Measurements from ENCODE around the gene QSOX2.

QSOX2 gene

DNA sequence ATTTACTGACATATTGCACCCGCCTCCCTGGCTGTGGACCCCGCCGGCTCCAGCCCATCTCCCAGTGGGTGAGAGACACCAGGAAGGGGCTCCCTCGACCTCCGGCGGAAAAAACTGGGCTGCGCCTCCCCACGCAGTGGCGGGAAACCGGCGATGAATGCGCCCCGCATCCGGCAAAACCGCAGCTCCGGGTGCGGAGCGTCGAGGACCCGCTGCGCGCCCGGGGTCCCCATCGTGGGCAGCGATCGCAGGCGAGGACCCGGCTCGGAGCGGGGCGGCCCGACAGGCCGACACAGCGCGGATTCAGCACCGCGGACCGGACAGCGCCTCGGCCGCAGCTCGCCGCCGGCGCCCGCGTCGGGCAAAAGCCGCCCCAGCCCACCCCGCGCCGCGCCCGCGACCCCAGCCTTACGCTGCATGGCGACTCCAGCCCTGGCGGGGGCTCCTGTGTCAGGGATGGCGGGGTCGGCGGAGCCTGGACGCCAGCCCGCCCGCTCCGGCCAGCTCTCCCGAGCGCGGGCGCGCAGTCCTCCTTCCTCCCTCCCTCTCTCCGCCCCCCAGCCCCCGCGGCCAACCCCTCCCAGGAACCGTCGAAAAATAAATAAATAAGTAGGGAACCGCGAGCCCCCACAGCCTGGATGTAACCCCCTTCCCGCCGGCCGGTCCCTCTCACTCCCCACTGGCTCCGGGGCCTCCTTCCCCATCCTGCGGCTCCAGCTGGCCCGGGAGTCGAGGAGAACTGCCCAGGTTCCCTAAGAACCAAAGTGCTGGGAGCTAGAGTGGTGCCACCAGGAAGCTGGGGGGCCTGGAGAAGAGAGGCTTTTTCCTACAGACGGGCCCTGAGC, 43.8 kb downstream of the QSOX2 start:
- no peak for DNase-seq

DNA sequence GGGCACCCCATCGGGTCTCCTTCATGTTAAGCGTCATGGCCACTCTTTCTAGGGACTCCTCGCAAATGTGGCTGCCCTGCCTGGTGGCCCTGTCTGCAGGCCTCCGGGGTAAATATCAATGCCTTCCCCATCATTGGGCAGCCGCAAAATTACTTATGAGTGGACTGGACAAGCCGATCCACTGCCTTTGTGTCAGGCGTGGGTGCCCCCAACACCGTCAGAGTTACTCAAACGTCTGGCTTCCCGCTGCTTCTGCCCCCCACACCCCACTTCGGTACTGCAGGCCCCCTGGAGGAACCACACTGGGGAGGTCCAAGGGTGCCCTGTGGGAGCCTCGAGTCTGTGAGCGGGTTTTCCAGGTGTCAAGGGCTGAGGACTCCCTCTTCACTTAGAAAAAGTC, 44.4 kb downstream of the QSOX2 start:
- no peak for DNase-seq

DNA sequence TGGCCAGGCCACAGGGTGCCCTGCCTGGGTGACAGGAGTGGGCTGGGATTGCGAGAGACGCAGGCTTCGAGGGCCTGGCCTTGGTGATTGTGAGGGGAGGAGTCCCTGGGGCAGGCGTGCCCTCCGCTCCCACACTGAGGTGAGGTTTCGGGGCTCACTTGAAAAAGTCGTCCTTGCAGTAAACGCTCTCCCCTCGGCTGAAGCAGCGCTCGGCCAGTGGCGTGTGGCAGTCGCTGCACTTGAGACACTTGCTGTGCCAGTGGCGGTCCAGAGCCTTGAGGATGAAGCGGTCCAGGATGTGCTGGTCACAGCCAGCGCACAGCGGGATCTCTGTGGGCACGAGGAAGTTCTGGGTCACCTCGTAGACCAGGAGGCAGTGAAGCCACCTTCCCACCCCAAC, 45.2 kb downstream of the QSOX2 start:
- DNase-seq = no peak

DNA sequence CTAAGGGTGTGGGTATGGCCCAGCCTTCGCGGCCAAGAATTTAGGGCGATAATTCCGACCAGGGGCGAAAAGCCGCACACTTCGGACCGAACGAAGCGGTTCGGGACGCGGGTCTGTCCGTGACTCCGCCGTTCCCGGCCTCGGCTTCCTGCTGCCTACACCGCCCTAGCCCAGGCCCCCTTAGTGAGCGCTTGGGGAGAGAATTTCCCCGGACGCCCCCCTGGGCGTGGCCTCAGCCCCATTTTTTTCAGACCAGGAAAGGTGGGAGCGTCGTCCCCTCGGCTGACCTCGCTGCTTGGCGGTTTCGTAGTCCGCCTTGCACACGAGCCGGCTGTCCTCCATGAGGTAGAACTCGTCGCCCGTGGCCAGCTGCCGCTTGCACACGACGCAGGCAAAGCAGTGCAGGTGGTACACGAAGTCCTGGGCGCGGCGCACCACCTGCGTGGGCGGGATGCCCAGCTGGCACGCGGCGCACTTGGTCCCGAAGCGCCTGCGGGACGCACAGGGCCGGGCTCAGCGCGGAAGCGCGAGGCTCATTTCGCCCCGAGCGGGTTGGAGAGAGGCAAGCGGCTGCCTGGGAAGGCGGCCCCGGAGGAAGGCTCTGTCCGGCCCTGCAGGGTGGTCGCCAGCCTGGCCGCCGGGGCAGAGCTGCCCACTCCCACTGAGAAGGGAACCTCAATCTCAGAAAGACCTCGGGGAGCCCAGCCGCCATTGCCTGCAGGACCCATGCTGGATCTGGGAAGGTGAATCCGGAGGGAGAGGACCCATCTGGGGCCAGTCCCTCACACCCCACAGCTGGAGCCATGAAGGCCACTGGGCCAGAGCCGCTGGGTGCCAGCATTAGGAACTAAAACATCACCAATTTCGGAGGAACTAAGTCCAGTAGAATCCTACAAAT, 46.0 kb downstream of the QSOX2 start:
- no peak for DNase-seq

DNA sequence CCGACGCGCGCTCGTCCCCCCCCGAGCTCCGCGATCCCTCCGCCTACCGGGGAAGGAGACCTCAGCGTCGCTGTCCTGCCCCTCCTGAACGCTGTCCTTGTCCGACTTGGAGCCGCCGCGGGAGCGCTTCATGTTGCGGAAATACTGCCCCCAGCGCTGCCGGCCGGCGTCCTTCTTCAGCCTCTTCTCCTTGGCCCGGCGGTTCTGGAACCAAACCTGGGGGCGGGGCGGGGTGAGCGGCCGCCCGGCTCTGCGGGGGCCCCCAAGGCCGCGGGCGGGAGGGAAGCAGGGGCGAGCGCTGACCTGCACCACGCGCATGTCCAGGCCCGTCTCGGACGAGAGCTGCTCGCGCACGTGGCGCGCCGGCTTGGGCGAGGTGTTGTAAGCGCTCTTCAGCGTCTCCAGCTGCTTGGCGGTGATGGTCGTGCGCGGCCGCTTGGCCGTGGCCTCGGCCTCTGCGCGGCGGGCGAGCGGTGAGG, 47.0 kb downstream of the QSOX2 start:
- no peak for DNase-seq

DNA sequence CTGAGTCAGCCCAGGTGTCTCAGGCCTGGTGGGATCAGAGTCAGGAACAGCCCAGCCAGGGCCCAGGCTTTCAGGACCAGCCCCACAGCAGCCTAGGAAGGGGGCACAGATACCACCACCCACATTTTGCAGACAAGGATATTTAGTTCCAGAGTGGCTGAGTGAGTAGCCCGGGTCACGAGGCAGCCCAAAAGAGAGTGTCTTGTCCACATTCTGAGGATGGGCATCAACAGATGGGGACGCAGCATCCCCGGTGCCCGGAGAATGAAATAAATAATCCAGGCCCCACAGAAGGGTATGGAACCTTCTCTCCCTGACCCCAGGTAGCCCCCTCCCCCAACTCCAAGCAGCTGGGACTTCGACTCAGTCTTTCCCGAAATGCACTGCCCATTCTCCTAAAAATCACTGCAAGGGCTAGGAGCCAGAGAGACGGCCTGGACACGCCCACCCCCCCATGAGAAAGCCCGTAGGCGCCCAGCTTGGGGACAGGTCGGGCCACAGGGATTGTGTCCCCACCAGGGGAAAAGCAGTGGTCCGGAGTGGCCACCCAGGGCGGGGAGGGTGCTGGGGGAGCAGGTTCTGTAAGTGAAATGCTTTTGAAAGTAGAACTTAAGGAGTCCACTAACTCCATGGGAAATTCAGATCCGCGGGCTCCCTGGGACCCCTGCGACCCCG, 47.5 kb downstream of the QSOX2 start:
- DNase-seq = no peak

DNA sequence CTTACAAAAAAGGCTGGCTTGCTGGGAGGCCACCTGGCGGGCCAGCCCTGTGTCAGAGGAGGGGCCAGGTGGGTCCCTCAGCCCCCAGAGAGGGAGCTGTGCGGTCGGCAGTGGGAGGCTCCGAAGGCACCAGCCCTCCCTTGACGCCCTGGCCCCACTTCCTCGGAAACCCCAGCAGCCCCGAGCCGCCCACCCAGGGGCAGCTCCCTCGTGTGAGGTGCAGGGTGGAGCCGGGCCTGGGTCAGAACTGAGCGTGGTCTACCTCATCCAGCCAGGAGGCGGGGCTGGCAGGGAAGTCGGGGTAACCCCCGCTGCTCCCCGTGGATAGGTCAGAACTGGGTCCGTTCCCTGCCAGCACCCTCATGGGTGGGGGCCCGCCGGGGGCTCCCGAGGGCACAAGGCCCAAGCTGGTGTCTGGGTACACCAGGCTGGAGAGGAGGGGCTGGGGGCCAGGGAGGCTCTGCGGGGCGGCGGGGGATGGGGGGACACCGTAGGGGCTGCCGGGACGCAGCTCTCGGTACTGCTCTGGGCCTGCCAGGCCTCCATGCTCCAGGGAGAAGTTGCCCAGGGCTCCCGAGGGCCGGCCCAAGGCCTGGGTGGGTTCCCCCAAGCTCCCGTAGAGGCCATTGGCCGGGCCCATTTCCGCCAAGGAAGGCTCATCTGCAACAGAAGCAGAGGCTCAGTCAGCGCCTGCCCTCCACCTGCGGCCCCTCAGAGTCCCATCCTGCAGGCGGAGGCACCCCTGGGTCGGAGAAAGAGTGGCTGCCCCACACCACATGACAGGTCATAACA, 48.3 kb downstream of the QSOX2 start:
- no peak for DNase-seq

DNA sequence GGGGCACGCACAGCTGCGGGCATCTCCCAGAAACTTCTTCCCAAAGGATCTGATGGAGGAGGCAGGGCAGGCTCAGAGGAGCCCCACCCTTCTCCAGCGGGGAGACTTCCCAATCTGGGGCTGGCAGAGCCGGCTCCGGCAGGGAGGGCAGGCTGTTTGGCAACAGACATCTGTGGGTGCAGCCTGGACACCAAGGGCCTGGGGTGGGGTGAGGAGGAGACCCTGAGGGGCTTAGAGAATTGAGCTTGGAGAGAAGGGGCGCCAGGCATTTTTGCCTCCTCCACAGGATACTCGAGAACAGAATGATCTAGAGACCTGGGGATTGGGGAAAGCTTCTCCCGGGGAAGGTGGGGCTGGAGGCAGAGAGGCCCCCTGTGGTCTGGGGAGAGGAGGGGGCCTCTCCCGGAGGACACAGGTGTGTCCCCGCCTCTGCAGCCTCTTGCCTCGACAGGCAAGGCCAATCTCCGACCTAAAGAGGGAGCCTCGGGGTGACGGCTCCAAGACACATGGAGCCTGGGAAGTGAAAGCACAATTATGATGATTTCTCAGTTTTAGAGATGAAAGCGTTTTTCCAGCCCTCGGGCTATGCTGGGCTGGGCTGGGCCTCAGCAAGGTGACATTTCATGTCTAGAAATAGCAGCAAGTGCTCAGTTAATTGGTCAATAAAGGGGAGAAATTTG, 49.1 kb downstream of the QSOX2 start:
- DNase-seq = no peak

DNA sequence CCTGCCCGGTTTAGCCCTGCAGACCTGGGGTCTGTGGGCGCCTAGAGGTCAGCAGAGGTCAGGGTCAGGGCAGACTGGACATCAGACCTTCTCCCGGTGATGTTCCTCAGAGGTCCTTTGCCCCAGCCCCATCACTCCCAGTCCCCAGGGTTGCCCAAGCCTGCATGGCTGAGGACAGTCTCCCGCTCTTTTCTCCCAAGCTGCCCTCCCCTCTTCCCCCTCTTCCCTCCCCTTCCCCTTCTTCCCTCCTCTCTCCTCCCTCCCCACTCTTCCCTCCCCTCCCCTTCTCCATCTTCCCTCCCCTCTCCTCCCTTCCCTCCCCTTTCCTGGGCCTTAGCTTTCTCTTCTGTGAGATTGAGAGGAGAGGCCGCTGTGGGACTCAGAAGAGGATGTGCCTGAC, 51.1 kb downstream of the QSOX2 start:
- no peak for DNase-seq

DNA sequence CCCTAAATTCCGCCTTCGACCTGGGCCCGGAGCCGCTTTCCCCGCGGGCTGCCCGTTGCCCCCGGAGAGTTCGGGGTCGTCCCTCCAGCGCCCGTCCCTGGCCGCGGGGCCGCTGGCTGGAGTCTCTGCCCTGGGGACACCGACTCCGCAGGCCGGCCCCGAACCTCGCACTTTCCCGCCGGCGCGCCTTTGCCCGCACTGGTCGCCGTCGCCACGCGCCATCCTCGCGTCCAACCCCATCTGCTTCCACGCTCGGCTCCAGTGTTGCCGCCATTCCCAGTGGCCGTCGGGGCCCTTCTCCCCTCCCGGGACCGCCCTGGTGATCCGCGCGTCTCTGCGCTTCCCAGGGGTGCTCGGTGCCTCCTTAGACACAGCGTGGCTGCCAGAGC, 51.7 kb downstream of the QSOX2 start:
- no peak for DNase-seq

DNA sequence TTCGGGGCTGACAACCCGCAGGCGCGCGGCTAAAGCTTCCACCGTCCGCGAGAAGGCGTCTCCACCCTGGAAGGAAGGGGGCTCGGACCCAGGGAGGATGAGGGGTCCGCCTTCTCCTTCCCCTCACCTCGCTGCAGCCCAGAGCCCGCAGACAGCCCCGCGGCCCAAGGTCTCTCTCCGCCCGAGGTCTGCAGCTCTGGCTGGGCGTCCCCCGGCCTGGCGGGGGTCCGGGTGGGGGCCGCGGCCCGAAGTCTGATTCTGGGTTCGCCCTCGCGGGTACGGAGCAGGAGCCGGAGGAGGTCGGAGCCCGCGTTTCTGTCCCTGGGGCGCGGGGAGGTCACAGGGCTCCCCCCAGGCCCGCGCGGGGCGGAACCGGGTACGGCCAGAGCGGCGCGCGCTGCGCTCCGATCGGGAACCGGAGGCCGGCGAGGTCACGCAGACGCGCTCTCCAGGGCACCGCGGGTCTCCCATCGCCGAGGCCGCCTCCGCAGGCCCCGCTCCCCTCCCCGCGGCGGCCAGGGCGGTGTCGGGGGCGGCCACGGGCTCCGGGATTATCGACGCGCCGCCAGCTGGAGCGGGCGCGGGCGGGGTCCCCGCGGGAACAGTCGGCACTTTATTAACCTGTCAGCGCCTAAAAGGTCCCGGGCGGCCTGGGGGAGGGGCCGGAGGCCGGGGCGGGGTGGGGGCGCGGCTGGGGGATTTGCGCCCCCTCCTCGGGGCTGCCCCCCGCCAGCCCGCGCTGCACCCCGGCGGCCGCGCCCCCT, 52.3 kb downstream of the QSOX2 start:
- no peak for DNase-seq

DNA sequence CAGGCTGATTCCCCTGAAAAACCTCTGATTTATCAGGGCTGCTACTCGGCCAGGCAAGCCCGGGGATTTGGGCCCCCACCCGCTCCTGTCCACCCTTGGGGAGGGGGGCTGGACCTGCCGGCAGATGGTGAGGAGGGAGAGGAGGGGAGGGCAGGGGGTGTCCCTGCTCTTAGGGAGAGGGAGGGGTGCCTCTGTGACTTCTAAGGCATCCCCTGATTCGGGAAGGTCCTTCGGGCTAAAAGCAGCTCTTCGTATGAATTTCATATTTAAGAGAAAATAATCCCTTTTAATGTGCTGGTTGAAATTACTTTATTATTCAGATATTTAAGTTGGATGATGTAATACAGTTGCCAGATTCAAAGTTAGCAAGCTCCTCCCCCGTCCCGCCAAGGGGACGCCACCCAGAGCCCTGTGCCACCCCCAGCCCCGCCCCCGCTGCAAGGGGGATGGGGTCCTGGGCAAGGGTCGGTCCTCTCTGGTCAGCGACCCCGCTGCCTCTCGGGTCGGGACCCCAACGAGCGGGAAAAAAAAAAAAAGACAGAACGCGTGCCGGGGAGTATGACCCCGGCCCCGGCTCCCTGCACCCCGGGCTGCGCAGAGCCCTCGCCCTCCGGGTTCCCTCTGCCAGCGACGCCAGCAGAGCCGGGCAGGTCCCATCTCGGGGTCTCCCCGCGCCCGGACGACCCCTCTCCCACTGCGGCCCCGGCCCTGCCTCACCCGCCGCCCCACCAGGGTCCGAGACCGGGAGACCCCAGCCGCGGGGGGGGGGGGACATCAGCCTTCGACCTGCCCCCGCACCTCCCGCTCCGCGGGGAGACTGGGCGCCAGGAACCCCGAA, 53.1 kb downstream of the QSOX2 start:
- DNase-seq = no peak

DNA sequence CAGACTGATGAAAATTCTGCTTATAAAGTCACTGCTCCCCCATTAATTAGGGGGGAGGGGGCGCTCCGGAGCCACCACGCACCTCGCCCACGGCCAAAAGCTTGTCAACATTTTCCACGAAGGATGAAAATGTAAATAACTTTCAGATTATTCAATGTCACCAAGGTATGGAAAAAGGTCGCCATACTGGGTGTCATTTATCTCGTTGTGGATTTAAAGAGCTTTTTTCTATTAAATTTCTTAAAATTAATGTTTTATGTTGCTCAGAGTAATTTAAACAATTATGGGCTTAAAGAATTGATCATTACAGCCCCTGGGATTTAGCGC, 53.7 kb downstream of the QSOX2 start:
- no peak for DNase-seq

DNA sequence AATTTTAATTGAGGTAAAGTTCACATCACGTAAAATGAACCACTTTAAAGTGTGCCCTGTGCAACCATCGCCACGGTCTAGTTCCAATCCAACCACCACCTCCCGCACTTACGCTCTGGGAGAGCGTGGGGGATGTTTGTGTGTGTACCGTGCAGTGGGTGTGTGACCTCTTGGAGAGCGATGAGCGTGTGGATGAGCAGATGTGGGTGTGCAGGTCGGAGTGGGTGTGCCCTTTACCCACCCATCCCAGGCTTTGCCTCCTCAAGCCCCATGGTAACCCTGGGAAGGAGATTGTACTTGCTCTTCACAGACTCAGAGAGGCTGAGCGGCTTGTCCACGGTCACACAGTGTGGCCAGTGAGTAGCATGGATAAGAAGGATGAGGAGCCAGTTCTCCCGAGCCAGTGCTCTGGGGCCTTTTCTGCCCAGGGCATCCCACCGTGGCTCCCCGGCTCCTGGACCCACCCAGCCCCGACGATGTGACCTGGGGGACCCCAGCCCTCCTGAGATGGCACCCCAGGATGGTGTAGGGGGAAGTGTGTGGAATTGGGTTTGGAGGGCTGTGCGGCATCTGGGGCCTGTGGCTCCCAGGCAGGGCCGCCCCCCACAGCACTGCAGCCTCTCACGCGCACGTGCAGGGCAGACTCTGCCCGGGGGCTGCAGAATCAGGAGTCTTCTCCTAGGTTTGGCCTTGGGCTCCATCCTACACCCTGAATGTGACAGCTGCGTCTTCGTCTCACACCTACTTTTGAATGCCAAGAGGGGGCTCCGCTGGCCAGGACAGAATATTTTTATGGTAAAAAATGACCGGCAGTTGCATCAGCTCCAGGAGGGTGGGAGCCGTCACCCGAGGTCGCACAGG, 54.3 kb downstream of the QSOX2 start:
- no peak for DNase-seq

DNA sequence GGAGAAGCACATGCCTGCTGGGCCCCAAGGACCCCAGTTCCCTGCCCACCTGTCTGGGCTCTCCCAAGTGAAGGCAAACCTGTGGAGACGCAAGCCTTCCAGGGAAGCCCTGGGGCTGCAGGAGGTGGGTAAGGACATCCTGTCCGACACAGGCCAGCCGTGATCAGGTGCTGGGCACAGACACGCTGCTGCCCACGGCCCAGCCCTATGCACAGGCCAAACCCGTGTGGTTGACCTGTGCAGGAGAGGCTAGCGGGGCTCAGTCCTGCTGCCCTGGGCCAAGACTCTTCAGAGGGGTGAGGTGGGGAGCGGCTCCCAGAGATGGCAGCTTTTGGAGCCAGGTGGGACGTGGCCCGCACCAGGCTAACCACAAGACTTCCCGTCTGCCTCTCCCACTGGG, 55.0 kb downstream of the QSOX2 start:
- DNase-seq = no peak

DNA sequence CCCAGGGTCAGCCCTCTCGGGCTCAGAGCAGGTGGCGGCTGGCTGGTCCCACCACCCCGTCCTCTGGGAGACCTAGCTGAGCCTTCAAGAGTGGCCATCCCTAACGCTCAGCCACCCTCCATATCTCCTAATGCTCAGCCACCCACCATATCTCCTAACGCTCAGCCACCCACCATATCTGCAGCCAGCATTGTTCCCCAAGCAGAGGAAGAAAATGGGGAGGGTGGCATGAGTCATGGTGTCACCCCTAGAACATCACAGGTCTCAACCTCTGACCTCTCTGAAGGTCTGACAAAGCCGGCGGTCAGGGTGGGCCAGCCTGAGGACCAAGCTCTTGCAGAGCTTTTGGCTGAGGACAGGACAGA, 55.4 kb downstream of the QSOX2 start:
- DNase-seq = no peak

DNA sequence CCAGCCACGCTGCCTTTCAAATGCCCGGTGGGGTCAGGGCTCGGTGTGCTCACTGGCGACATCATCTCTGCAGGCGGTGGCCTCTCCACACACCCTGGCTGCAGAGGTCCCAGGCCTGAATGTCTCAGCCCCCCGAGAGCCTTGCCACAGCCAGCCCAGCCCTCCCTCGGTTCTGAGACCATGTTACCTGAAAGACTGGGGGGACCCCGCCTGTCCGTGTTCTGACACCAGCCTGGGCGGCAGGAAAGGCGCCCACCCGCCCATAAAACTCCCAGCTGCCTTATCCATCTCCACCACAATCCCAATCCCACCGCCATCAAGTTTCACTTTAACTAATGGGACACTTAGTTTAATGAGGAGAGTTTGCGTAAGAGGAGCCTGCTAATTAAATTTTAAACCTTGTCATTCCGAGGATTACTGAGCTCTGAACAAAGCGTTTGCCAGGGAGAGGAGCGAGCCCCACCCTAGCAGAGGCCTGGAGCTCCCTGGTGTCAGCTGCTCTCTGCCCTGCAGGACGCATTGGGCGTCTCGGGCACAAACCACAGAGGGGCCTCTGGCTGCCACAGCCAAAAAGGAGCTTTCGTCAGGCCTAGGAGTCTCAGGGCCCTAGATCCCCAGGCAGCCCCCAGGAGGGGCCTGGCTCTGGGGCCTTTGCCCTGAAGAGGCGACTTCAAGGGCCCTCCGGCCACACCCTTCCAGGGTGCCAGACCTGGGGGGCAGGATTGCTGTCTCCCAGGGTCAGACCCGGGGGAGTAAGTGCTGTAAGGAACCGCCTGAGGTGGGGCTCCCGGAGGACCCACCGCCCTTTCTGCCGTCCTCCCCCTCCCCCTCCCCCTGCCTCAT, 56.0 kb downstream of the QSOX2 start:
- DNase-seq = no peak

All from activated CD4-positive, alpha-beta T cell treated with anti-CD3 and anti-CD28 coated beads for 48 hours (primary cell).